Thyroid gland (tissue), 4 donors: ENCODE measurements around the gene COL20A1.

Experiments used
- POLR2A ChIP-seq, 2 donors: fragments of 450-650 bp; IDR thresholded peaks; one replicate each; pipeline ENCODE4 v1.6.1; 2017; ENCODE audit warnings: antibody characterized with exemption in 2 of 2, mild to moderate bottlenecking in 2 of 2, moderate library complexity in 1 of 2
- TF ChIP-seq, protein P1 (sequence below), 6 experiments: fragments of 200-600 bp in 3 of 6; fragments of 450-650 bp in 3 of 6; sonication (generic) in 3 of 6; IDR thresholded peaks; one replicate each; pipeline ENCODE4 v1.5.1; 2016 to 2019; ENCODE audit warnings: antibody characterized with exemption in 6 of 6, mild to moderate bottlenecking in 2 of 6, inconsistent platforms in 1 of 6, moderate library complexity in 1 of 6

DNA sequence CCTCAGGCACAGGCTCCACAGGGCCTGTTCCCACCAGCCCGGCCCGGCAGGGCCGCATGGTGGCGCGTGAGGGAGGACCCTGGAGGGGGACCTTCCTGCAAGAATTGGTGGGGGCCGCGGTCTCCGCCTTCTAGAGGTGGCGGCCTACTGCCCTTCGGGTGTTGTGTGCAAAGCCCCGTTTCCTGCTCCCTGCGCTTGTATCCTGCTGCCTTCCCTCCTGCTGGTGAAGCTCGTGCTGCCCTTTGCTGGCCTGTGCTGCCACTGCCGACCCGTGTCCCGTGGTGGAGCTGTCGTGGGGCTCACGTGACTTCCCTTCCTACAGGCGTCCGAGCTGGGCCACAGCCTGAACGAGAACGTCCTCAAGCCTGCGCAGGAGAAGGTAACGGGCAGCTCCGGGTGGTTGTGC, 8.4 kb upstream of the COL20A1 start:
- TF ChIP-seq, protein P1, sequence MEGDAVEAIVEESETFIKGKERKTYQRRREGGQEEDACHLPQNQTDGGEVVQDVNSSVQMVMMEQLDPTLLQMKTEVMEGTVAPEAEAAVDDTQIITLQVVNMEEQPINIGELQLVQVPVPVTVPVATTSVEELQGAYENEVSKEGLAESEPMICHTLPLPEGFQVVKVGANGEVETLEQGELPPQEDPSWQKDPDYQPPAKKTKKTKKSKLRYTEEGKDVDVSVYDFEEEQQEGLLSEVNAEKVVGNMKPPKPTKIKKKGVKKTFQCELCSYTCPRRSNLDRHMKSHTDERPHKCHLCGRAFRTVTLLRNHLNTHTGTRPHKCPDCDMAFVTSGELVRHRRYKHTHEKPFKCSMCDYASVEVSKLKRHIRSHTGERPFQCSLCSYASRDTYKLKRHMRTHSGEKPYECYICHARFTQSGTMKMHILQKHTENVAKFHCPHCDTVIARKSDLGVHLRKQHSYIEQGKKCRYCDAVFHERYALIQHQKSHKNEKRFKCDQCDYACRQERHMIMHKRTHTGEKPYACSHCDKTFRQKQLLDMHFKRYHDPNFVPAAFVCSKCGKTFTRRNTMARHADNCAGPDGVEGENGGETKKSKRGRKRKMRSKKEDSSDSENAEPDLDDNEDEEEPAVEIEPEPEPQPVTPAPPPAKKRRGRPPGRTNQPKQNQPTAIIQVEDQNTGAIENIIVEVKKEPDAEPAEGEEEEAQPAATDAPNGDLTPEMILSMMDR (IDR thresholded peaks at IDR 0.05): no peak
- no peak for TF ChIP-seq POLR2A (IDR thresholded peaks at IDR 0.05)
